ENCODE measurements around the gene TNPO1.
A peak's percentile ranks its signal among the peaks of the same experiment; 100 is the strongest.
"Not testable (repeated sequence)": the region's sequence is repeated elsewhere in the genome, so short reads cannot be mapped to it uniquely, and the experiment has no call there.

The TNPO1 gene

GRCh38 chr5:72784129-72784528 lies 32.3 kb upstream of the TNPO1 start:
- no peak for TF ChIP-seq CTCF (conservative IDR thresholded peaks at IDR 0.05; ENCODE audit: low read depth, low read length)
- no peak overlapping the region for H3K4me3 ChIP-seq (ENCODE audit: low read depth, low read length)
- no peak for DNase-seq (ENCODE audit: low read depth)

- TF ChIP-seq CTCF (conservative IDR thresholded peaks at IDR 0.05; ENCODE audit: low read depth, low read length) = no peak
- no peak for DNase-seq (ENCODE audit: low read depth)
- H3K4me3 ChIP-seq (ENCODE audit: low read depth, low read length) = no peak overlapping the region
These were observed 30.7 kb upstream of the TNPO1 start for GRCh38 chr5:72785801-72786200.

GRCh38 chr5:72786676-72787075 lies 29.8 kb upstream of the TNPO1 start:
- DNase-seq (ENCODE audit: low read depth) = no peak
- TF ChIP-seq CTCF (conservative IDR thresholded peaks at IDR 0.05; ENCODE audit: low read depth, low read length) = no peak
- no peak overlapping the region for H3K4me3 ChIP-seq (ENCODE audit: low read depth, low read length)

GRCh38 chr5:72788866-72789505 lies 27.5 kb upstream of the TNPO1 start:
- H3K4me3 ChIP-seq (ENCODE audit: low read depth, low read length) = no peak overlapping the region
- no peak for TF ChIP-seq CTCF (conservative IDR thresholded peaks at IDR 0.05; ENCODE audit: low read depth, low read length)
- DNase-seq (ENCODE audit: low read depth) = peak; percentile 24

GRCh38 chr5:72790186-72790585 lies 26.3 kb upstream of the TNPO1 start:
- no peak for TF ChIP-seq CTCF (conservative IDR thresholded peaks at IDR 0.05; ENCODE audit: low read depth, low read length)
- DNase-seq (ENCODE audit: low read depth) = peak; percentile 28
- no peak overlapping the region for H3K4me3 ChIP-seq (ENCODE audit: low read depth, low read length)

GRCh38 chr5:72792662-72793061 lies 23.8 kb upstream of the TNPO1 start:
- DNase-seq (ENCODE audit: low read depth); H3K4me3 ChIP-seq (ENCODE audit: low read depth, low read length): not testable (repeated sequence)

- no peak for DNase-seq (ENCODE audit: low read depth)
- no peak for TF ChIP-seq CTCF (conservative IDR thresholded peaks at IDR 0.05; ENCODE audit: low read depth, low read length)
These were observed 20.5 kb upstream of the TNPO1 start for GRCh38 chr5:72796001-72796400.

More at GRCh38 chr5:72796001-72796400, 20.5 kb upstream of the TNPO1 start:
- no peak overlapping the region for H3K4me3 ChIP-seq (ENCODE audit: low read depth, low read length)
